ENCODE measurements around the gene ARPIN. TPM values are rescaled to one million over a fixed set of nuclear protein-coding genes. Genes with fewer than 3 reads are reported as not detected.
A peak's percentile ranks its signal among the peaks of the same experiment; 100 is the strongest.

Gene ARPIN
- 3.5 to 4.8 TPM (median 4.7 TPM) in 3 replicates for total RNA-seq (2021)
- Bru-seq, nascent RNA, result percentile 55 among the genes with signal in this experiment
- long read RNA-seq, experiment 1, full-length matches to known transcripts, result 1 of 3 reads
- long read RNA-seq, experiment 1, partial matches to known transcripts, result 0 of 3 reads
- long read RNA-seq, experiment 1, other reads (novel, unspliced or antisense), result 2 of 3 reads
- long read RNA-seq, experiment 2, full-length matches to known transcripts, result 2 of 10 reads
- long read RNA-seq, experiment 2, partial matches to known transcripts, result 0 of 10 reads
- long read RNA-seq, experiment 2, other reads (novel, unspliced or antisense), result 8 of 10 reads
- long read RNA-seq, experiment 3, result 0 reads

DNA sequence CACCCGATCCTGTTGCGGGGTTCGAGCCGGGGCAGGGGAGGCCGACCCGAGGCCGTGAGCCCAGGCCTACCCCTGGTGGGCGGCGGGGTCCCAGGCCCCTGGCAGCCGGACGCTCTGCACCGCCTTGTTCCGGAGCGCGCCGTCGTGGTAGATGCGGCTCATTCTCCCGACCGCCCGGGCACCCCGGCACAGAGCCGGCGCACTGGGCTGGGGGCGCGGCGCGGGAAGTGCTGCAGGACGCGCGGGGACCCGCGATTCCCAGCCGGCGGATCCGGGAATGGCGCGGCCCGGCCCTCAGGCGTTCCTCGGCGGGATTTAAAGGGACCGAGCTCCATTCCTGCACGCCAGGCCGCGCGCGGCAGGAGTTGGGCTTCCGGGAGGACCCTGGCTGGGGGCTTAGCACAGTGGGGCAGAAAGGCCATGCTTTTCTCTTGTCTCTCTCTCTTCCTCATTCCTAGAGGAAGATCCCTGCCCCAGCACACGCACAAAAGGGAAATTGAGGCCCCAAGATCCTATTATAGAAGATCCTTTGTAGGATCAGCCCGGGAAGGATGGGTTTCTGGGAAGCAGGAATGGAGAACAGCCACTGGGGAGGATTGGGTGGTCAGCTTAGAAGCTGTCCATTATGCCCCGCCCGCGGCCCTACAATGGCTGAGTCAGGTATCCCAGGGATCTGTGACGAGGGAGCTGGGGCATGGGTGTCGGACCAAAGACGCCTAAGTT, at the start of gene ARPIN:
Gene ARPIN (minus strand): TSS at position 279 of the 723 bp plus-strand sequence. CDS start 117 bp downstream, at position 162.
- DNase-seq (ENCODE audit: low spot score) (peak; percentile 72), ATAC-seq (peak; percentile 80)
- Mint-ChIP-seq H3K4me1 (peaks cover 12% of the 10 kb centered on the region), H3K27me3 (ENCODE audit: low read depth) (peaks cover 21% of the 10 kb centered on the region), H3K36me3 (no peaks in the 10 kb centered on the region), H3K4me3 (peak within 1 kb of the TSS; percentile 72), H3K27ac (no peak within 1 kb of the TSS), H3K9me3 (no peaks in the 10 kb centered on the region)
- ChIA-PET POLR2A (interaction anchor here (1.2 kb wide), 1 partner anchor 13 kb away, joined by 3 read pairs; no protein-coding TSS in a partner anchor), CTCF (interaction anchor here (0.6 to 2.4 kb wide), 13 partner anchors 12 to 380 kb away, joined by 3 to 18 read pairs (median 5); partner anchors contain the start of gene AP3S2)
- TF ChIP-seq, protein P1, sequence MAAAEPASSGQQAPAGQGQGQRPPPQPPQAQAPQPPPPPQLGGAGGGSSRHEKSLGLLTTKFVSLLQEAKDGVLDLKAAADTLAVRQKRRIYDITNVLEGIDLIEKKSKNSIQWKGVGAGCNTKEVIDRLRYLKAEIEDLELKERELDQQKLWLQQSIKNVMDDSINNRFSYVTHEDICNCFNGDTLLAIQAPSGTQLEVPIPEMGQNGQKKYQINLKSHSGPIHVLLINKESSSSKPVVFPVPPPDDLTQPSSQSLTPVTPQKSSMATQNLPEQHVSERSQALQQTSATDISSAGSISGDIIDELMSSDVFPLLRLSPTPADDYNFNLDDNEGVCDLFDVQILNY (CRISPR knock-in tag; IDR thresholded peaks at IDR 0.05), result no peak; the same call in 1 of the 2 replicates
- TF ChIP-seq ATF1 (CRISPR knock-in tag; IDR thresholded peaks at IDR 0.05) (no peak), TEAD4 (CRISPR knock-in tag; IDR thresholded peaks at IDR 0.05) (peak; percentile 50; the same call in 1 of the 2 replicates), ZNF671 (CRISPR knock-in tag; IDR thresholded peaks at IDR 0.05) (no peak), CTCF (IDR thresholded peaks at IDR 0.05) (no peak), RORB (CRISPR knock-in tag; IDR thresholded peaks at IDR 0.05) (no peak), JUN (CRISPR knock-in tag; IDR thresholded peaks at IDR 0.05) (peak; percentile 31; the same call in 1 of the 2 replicates), ESRRA (CRISPR knock-in tag; IDR thresholded peaks at IDR 0.05; ENCODE audit: borderline replicate concordance) (no peak), ERG (CRISPR knock-in tag; IDR thresholded peaks at IDR 0.05) (no peak), NR3C1 (CRISPR knock-in tag; conservative IDR thresholded peaks at IDR 0.05; ENCODE audit: low read depth) (no peak), E2F1 (CRISPR knock-in tag; IDR thresholded peaks at IDR 0.05) (no peak), NR2C2 (CRISPR knock-in tag; IDR thresholded peaks at IDR 0.05) (no peak), ZNF425 (CRISPR knock-in tag; conservative IDR thresholded peaks at IDR 0.05) (no peak), CBFB (CRISPR knock-in tag; IDR thresholded peaks at IDR 0.05; ENCODE audit: low read depth) (no peak), KAT7 (CRISPR knock-in tag; IDR thresholded peaks at IDR 0.05; ENCODE audit: borderline replicate concordance) (0 out of 2 replicates have a peak, but pooled peaks have one; percentile 39), NR1H2 (CRISPR knock-in tag; IDR thresholded peaks at IDR 0.05) (no peak), ZNF423 (CRISPR knock-in tag; IDR thresholded peaks at IDR 0.05) (peak; percentile 56)
- TF ChIP-seq, protein P2, sequence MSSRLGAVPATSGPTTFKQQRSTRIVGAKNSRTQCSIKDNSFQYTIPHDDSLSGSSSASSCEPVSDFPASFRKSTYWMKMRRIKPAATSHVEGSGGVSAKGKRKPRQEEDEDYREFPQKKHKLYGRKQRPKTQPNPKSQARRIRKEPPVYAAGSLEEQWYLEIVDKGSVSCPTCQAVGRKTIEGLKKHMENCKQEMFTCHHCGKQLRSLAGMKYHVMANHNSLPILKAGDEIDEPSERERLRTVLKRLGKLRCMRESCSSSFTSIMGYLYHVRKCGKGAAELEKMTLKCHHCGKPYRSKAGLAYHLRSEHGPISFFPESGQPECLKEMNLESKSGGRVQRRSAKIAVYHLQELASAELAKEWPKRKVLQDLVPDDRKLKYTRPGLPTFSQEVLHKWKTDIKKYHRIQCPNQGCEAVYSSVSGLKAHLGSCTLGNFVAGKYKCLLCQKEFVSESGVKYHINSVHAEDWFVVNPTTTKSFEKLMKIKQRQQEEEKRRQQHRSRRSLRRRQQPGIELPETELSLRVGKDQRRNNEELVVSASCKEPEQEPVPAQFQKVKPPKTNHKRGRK (CRISPR knock-in tag; IDR thresholded peaks at IDR 0.05; ENCODE audit: borderline replicate concordance), result no peak
- TF ChIP-seq, protein P3, sequence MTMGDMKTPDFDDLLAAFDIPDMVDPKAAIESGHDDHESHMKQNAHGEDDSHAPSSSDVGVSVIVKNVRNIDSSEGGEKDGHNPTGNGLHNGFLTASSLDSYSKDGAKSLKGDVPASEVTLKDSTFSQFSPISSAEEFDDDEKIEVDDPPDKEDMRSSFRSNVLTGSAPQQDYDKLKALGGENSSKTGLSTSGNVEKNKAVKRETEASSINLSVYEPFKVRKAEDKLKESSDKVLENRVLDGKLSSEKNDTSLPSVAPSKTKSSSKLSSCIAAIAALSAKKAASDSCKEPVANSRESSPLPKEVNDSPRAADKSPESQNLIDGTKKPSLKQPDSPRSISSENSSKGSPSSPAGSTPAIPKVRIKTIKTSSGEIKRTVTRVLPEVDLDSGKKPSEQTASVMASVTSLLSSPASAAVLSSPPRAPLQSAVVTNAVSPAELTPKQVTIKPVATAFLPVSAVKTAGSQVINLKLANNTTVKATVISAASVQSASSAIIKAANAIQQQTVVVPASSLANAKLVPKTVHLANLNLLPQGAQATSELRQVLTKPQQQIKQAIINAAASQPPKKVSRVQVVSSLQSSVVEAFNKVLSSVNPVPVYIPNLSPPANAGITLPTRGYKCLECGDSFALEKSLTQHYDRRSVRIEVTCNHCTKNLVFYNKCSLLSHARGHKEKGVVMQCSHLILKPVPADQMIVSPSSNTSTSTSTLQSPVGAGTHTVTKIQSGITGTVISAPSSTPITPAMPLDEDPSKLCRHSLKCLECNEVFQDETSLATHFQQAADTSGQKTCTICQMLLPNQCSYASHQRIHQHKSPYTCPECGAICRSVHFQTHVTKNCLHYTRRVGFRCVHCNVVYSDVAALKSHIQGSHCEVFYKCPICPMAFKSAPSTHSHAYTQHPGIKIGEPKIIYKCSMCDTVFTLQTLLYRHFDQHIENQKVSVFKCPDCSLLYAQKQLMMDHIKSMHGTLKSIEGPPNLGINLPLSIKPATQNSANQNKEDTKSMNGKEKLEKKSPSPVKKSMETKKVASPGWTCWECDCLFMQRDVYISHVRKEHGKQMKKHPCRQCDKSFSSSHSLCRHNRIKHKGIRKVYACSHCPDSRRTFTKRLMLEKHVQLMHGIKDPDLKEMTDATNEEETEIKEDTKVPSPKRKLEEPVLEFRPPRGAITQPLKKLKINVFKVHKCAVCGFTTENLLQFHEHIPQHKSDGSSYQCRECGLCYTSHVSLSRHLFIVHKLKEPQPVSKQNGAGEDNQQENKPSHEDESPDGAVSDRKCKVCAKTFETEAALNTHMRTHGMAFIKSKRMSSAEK (CRISPR knock-in tag; IDR thresholded peaks at IDR 0.05; ENCODE audit: borderline replicate concordance), result no peak
- TF ChIP-seq, protein P4, sequence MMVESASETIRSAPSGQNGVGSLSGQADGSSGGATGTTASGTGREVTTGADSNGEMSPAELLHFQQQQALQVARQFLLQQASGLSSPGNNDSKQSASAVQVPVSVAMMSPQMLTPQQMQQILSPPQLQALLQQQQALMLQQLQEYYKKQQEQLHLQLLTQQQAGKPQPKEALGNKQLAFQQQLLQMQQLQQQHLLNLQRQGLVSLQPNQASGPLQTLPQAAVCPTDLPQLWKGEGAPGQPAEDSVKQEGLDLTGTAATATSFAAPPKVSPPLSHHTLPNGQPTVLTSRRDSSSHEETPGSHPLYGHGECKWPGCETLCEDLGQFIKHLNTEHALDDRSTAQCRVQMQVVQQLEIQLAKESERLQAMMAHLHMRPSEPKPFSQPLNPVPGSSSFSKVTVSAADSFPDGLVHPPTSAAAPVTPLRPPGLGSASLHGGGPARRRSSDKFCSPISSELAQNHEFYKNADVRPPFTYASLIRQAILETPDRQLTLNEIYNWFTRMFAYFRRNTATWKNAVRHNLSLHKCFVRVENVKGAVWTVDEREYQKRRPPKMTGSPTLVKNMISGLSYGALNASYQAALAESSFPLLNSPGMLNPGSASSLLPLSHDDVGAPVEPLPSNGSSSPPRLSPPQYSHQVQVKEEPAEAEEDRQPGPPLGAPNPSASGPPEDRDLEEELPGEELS (CRISPR knock-in tag; IDR thresholded peaks at IDR 0.05), result 0 out of 2 replicates have a peak, but pooled peaks have one; percentile 5
